ENCODE measurements around the gene MRLN. TPM values are rescaled to one million over a fixed set of nuclear protein-coding genes. Genes with fewer than 3 reads are reported as not detected.

The MRLN gene
- total and polyA plus RNA-seq, 2 of the 4 experiments (the other 2 are of a cell fraction) = not detected

- intact Hi-C loops (cut with micrococcal nuclease) (no loop called here), dilution Hi-C loops (cut with HindIII; ENCODE audit: low sequenced_read_pairs, unreplicated experiment) (no loop called here), in situ Hi-C loops (cut with MboI; ENCODE audit: low sequenced_read_pairs) (no loop called here)
- no peak overlapping the region for H3K23ac ChIP-seq (ENCODE audit: low read depth, low read length)
- H3K9me3 ChIP-seq (ENCODE audit: control insufficient read depth, insufficient read depth, low read length) = no peaks in the 10 kb centered on the region
- no TSS peak for BruUV-seq (replicated peaks)
- H3K4me1 ChIP-seq (ENCODE audit: control insufficient read depth, insufficient read depth, low read length) = peaks cover 3% of the 10 kb centered on the region; the same call in 1 of the 2 replicates
- H3K4me3 ChIP-seq (ENCODE audit: insufficient read depth, low read depth, low read length) = no peak overlapping the region
- H3K79me1 ChIP-seq (ENCODE audit: low read depth in 1 of 2, low read length in 2 of 2) = no peaks in the 10 kb centered on the region
- H3K14ac ChIP-seq (replicated peaks; ENCODE audit: low read depth, low read length) = no peak overlapping the region
- ChIA-PET POLR2A (ENCODE audit: unreplicated experiment) (no interaction called here), CTCF (no interaction called here)
- no peak overlapping the region for H3K27ac ChIP-seq (ENCODE audit: insufficient read depth, low read length)
- H4K91ac ChIP-seq (ENCODE audit: insufficient read depth, low read depth, low read length) = no peak overlapping the region
- H3K18ac ChIP-seq (ENCODE audit: low read depth, low read length) = no peak overlapping the region
- WGBS, 2 experiments (ENCODE audit: extremely low coverage in 2 of 2, insufficient read length in 1 of 2) = no CpG with 5 or more reads among the region's 3 CpGs
- no peak overlapping the region for H2AK9ac ChIP-seq (replicated peaks; ENCODE audit: low read depth, low read length, poor library complexity)
- peaks cover 41% of the 10 kb centered on the region for H3K27me3 ChIP-seq (ENCODE audit: control insufficient read depth, insufficient read depth, low read length)
- no peak overlapping the region for H3K9ac ChIP-seq (ENCODE audit: low read depth, low read length)
- H4K5ac ChIP-seq (ENCODE audit: low read depth, low read length) = no peak overlapping the region
- no peak overlapping the region for H3K4me2 ChIP-seq (ENCODE audit: low read depth, low read length)
- no peaks in the 10 kb centered on the region for H3K36me3 ChIP-seq (ENCODE audit: control insufficient read depth, insufficient read depth, low read length)
- no peak overlapping the region for H2BK5ac ChIP-seq (ENCODE audit: low read depth, low read length, poor library complexity, severe bottlenecking)
- no peaks in the 10 kb centered on the region for H4K20me1 ChIP-seq (ENCODE audit: insufficient read depth, low read length)
- TF ChIP-seq USF2 (IDR thresholded peaks at IDR 0.05; ENCODE audit: low read depth, low read length) (no peak), RFX5 (IDR thresholded peaks at IDR 0.05; ENCODE audit: low read depth, low read length) (no peak), BHLHE40 (IDR thresholded peaks at IDR 0.05; ENCODE audit: low read depth, low read length) (no peak), CHD1 (IDR thresholded peaks at IDR 0.05; ENCODE audit: low read depth, low read length) (no peak), MAZ (IDR thresholded peaks at IDR 0.05; ENCODE audit: borderline replicate concordance, low read depth, low read length) (no peak)
- TF ChIP-seq, protein P1, sequence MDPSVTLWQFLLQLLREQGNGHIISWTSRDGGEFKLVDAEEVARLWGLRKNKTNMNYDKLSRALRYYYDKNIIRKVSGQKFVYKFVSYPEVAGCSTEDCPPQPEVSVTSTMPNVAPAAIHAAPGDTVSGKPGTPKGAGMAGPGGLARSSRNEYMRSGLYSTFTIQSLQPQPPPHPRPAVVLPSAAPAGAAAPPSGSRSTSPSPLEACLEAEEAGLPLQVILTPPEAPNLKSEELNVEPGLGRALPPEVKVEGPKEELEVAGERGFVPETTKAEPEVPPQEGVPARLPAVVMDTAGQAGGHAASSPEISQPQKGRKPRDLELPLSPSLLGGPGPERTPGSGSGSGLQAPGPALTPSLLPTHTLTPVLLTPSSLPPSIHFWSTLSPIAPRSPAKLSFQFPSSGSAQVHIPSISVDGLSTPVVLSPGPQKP (IDR thresholded peaks at IDR 0.05; ENCODE audit: borderline replicate concordance, low read depth, low read length) = no peak
- no peak overlapping the region for H4K8ac ChIP-seq (ENCODE audit: low read depth in 2 of 2, low read length in 2 of 2)
- no peak for ATAC-seq (ENCODE audit: low read depth)
- no peak overlapping the region for H2BK120ac ChIP-seq (ENCODE audit: low read depth, low read length)
- no peaks in the 10 kb centered on the region for H3K9me1 ChIP-seq (ENCODE audit: insufficient read depth, low read length)
- H3K56ac ChIP-seq (ENCODE audit: extremely low read depth, insufficient read depth, low read length) = no peak overlapping the region
- no peak overlapping the region for H3K4ac ChIP-seq (ENCODE audit: low read depth, low read length)
- no peak overlapping the region for H2AK5ac ChIP-seq (ENCODE audit: low read depth, low read length)
- H2AFZ ChIP-seq (replicated peaks; ENCODE audit: low read length, poor library complexity) = no peak overlapping the region
- H2BK20ac ChIP-seq (ENCODE audit: low read depth, low read length) = no peak overlapping the region
- DNase-seq = no peak
- H2BK15ac ChIP-seq (ENCODE audit: low read depth, low read length) = no peak overlapping the region
These were observed 41.3 kb downstream of the MRLN start for GRCh38 chr10:59711871-59712494.
